Measurements from ENCODE around the gene DDHD1. TPM values are rescaled to one million over a fixed set of nuclear protein-coding genes. Genes with fewer than 3 reads are reported as not detected.

Gene DDHD1
- total RNA-seq, 1 donor from 2014 or later, result 14.5 TPM

DNA sequence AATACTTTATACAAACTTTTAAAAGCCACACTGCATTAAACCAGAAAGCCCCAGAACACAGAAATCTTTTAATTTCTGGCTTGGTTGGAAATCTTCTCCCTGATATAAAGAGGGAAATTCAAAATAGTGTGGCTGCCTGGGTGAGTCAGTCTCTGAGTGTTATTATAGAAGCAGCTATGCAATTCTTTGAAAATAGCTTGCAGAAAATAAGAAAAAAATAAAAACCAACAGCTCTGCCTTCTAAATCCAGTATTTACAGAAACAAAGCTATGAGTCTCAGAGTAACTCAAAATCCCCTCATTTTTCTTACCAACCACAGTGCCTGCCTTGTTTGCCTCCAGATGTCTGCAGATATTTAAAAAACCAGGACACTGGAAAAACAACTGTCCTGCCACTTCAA lies 133.7 kb downstream of the DDHD1 start:
- Histone ChIP-seq H3K36me3 (ENCODE audit: insufficient read depth, low read length) (no peaks in the 10 kb centered on the region), H3K27ac (ENCODE audit: low read depth, low read length) (no peak overlapping the region), H3K79me2 (ENCODE audit: insufficient read depth, low read length) (no peaks in the 10 kb centered on the region), H3K27me3 (ENCODE audit: insufficient read depth, low read length) (no peaks in the 10 kb centered on the region), H3K4me2 (ENCODE audit: low read length) (no peak overlapping the region), H3K9me3 (ENCODE audit: insufficient read depth, low read depth, low read length) (no peaks in the 10 kb centered on the region), H3K4me1 (ENCODE audit: insufficient read depth, low read length) (no peaks in the 10 kb centered on the region), H3K4me3 (ENCODE audit: insufficient read depth, low read depth, low read length) (no peak overlapping the region), H4K20me1 (ENCODE audit: insufficient read depth, low read length) (no peaks in the 10 kb centered on the region), H3K9ac (ENCODE audit: low read length) (no peak overlapping the region), H2AFZ (ENCODE audit: low read depth, low read length) (no peak overlapping the region)
- no peak for TF ChIP-seq EZH2 (IDR thresholded peaks at IDR 0.05; ENCODE audit: insufficient read depth, low read length)
- TF ChIP-seq, protein P1, sequence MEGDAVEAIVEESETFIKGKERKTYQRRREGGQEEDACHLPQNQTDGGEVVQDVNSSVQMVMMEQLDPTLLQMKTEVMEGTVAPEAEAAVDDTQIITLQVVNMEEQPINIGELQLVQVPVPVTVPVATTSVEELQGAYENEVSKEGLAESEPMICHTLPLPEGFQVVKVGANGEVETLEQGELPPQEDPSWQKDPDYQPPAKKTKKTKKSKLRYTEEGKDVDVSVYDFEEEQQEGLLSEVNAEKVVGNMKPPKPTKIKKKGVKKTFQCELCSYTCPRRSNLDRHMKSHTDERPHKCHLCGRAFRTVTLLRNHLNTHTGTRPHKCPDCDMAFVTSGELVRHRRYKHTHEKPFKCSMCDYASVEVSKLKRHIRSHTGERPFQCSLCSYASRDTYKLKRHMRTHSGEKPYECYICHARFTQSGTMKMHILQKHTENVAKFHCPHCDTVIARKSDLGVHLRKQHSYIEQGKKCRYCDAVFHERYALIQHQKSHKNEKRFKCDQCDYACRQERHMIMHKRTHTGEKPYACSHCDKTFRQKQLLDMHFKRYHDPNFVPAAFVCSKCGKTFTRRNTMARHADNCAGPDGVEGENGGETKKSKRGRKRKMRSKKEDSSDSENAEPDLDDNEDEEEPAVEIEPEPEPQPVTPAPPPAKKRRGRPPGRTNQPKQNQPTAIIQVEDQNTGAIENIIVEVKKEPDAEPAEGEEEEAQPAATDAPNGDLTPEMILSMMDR (IDR thresholded peaks at IDR 0.05; ENCODE audit: insufficient read depth, low read depth, low read length), result no peak
- H3K4me1 Mint-ChIP-seq (ENCODE audit: low read depth, unreplicated experiment), result peaks cover 22% of the 10 kb centered on the region
- H3K9me3 Mint-ChIP-seq (ENCODE audit: unreplicated experiment), result no peaks in the 10 kb centered on the region
- FAIRE-seq (no peak), DNase-seq (ENCODE audit: low read depth) (no peak)
- no peaks in the 10 kb centered on the region for H3K27me3 Mint-ChIP-seq (ENCODE audit: low read depth, unreplicated experiment)
- no peak overlapping the region for H3K27ac Mint-ChIP-seq (ENCODE audit: unreplicated experiment)
- H3K4me3 Mint-ChIP-seq (ENCODE audit: unreplicated experiment), result no peak overlapping the region
- no peaks in the 10 kb centered on the region for H3K36me3 Mint-ChIP-seq (ENCODE audit: low read depth, unreplicated experiment)

GRCh38 chr14:53017837-53018236 lies 135.3 kb downstream of the DDHD1 start:
- Mint-ChIP-seq H3K27me3 (ENCODE audit: low read depth, unreplicated experiment) (no peaks in the 10 kb centered on the region), H3K27ac (ENCODE audit: unreplicated experiment) (peak overlapping the region; percentile 72), H3K9me3 (ENCODE audit: unreplicated experiment) (no peaks in the 10 kb centered on the region), H3K4me3 (ENCODE audit: unreplicated experiment) (no peak overlapping the region), H3K36me3 (ENCODE audit: low read depth, unreplicated experiment) (no peaks in the 10 kb centered on the region), H3K4me1 (ENCODE audit: low read depth, unreplicated experiment) (peaks cover 27% of the 10 kb centered on the region)
- TF ChIP-seq, protein P1 (IDR thresholded peaks at IDR 0.05; ENCODE audit: insufficient read depth, low read depth, low read length), result no peak
- no peak for TF ChIP-seq EZH2 (IDR thresholded peaks at IDR 0.05; ENCODE audit: insufficient read depth, low read length)
- H2AFZ ChIP-seq (ENCODE audit: low read depth, low read length), result no peak overlapping the region
- FAIRE-seq (no peak), DNase-seq (ENCODE audit: low read depth) (no peak)
- no peak overlapping the region for H3K4me3 ChIP-seq (ENCODE audit: insufficient read depth, low read depth, low read length)
- H4K20me1 ChIP-seq (ENCODE audit: insufficient read depth, low read length), result no peaks in the 10 kb centered on the region
- H3K79me2 ChIP-seq (ENCODE audit: insufficient read depth, low read length), result no peaks in the 10 kb centered on the region
- no peaks in the 10 kb centered on the region for H3K27me3 ChIP-seq (ENCODE audit: insufficient read depth, low read length)
- H3K36me3 ChIP-seq (ENCODE audit: insufficient read depth, low read length), result no peaks in the 10 kb centered on the region
- no peak overlapping the region for H3K27ac ChIP-seq (ENCODE audit: low read depth, low read length)
- no peaks in the 10 kb centered on the region for H3K9me3 ChIP-seq (ENCODE audit: insufficient read depth, low read depth, low read length)
- H3K9ac ChIP-seq (ENCODE audit: low read length), result no peak overlapping the region
- H3K4me1 ChIP-seq (ENCODE audit: insufficient read depth, low read length), result no peaks in the 10 kb centered on the region
- no peak overlapping the region for H3K4me2 ChIP-seq (ENCODE audit: low read length)

- Histone ChIP-seq H3K27ac (ENCODE audit: low read depth, low read length) (peak overlapping the region; percentile 65), H3K9ac (ENCODE audit: low read length) (peak overlapping the region; percentile 46), H3K4me3 (ENCODE audit: insufficient read depth, low read depth, low read length) (no peak overlapping the region), H3K9me3 (ENCODE audit: insufficient read depth, low read depth, low read length) (no peaks in the 10 kb centered on the region), H4K20me1 (ENCODE audit: insufficient read depth, low read length) (no peaks in the 10 kb centered on the region), H2AFZ (ENCODE audit: low read depth, low read length) (no peak overlapping the region), H3K4me2 (ENCODE audit: low read length) (no peak overlapping the region), H3K4me1 (ENCODE audit: insufficient read depth, low read length) (no peaks in the 10 kb centered on the region), H3K27me3 (ENCODE audit: insufficient read depth, low read length) (no peaks in the 10 kb centered on the region), H3K79me2 (ENCODE audit: insufficient read depth, low read length) (no peaks in the 10 kb centered on the region), H3K36me3 (ENCODE audit: insufficient read depth, low read length) (no peaks in the 10 kb centered on the region)
- no peak for DNase-seq (ENCODE audit: low read depth)
- Mint-ChIP-seq H3K9me3 (ENCODE audit: unreplicated experiment) (no peaks in the 10 kb centered on the region), H3K36me3 (ENCODE audit: low read depth, unreplicated experiment) (no peaks in the 10 kb centered on the region), H3K4me1 (ENCODE audit: low read depth, unreplicated experiment) (peaks cover 29% of the 10 kb centered on the region), H3K27ac (ENCODE audit: unreplicated experiment) (no peak overlapping the region), H3K4me3 (ENCODE audit: unreplicated experiment) (no peak overlapping the region), H3K27me3 (ENCODE audit: low read depth, unreplicated experiment) (no peaks in the 10 kb centered on the region)
- no peak for FAIRE-seq
- TF ChIP-seq EZH2 (IDR thresholded peaks at IDR 0.05; ENCODE audit: insufficient read depth, low read length), result no peak
- TF ChIP-seq, protein P1 (IDR thresholded peaks at IDR 0.05; ENCODE audit: insufficient read depth, low read depth, low read length), result no peak
These were observed 136.2 kb downstream of the DDHD1 start for GRCh38 chr14:53016919-53017318.

All from astrocyte (in vitro differentiated cells and primary cell).